ENCODE results near the gene HERC2. TPM values are rescaled to one million over a fixed set of nuclear protein-coding genes. Genes with fewer than 3 reads are reported as not detected.

The HERC2 gene
- total RNA-seq, 3 donors from 2014 or later (not counting 1 experiment from before 2014, with no cell fraction given) = 54.2 to 64.0 (median 63.9) TPM

GRCh38 chr15:28097656-28098359, 224.2 kb downstream of the HERC2 start:
- TF ChIP-seq CTCF (IDR thresholded peaks at IDR 0.05) = no peak
- H3K4me1 Mint-ChIP-seq = peaks cover 26 to 49% of the 10 kb centered on the region in 2 donors
- DNase-seq = no peak
- Histone ChIP-seq H3K4me1 (ENCODE audit: control insufficient read depth, insufficient read depth, low read length) (peaks cover 39% of the 10 kb centered on the region), H3K36me3 (ENCODE audit: control insufficient read depth, insufficient read depth, low read length) (no peaks in the 10 kb centered on the region), H3K27ac (ENCODE audit: low read length) (no peak overlapping the region), H3K27me3 (ENCODE audit: control insufficient read depth, insufficient read depth, low read length) (peaks cover 35% of the 10 kb centered on the region), H3K9me3 (ENCODE audit: control insufficient read depth, insufficient read depth, low read length) (no peaks in the 10 kb centered on the region), H3K4me3 (ENCODE audit: low read length) (no peak overlapping the region)
- intact Hi-C loops (cut with micrococcal nuclease) = no loop called here
- no peak overlapping the region for H3K27ac Mint-ChIP-seq
- peaks cover 39 to 40% of the 10 kb centered on the region in 2 donors for H3K27me3 Mint-ChIP-seq (ENCODE audit: low read depth in 2 of 2)
- no peak for ATAC-seq
- no peaks in the 10 kb centered on the region for H3K9me3 Mint-ChIP-seq
- H3K36me3 Mint-ChIP-seq = no peaks in the 10 kb centered on the region
- H3K4me3 Mint-ChIP-seq = peak overlapping the region; percentile 78
- WGBS (ENCODE audit: insufficient coverage) = 78% methylated on average over 5 of the region's 5 CpGs

- Histone ChIP-seq H3K4me3 (ENCODE audit: low read length) (peak overlapping the region; percentile 62), H3K4me1 (ENCODE audit: control insufficient read depth, insufficient read depth, low read length) (peaks cover 39% of the 10 kb centered on the region), H3K27me3 (ENCODE audit: control insufficient read depth, insufficient read depth, low read length) (peaks cover 38% of the 10 kb centered on the region), H3K27ac (ENCODE audit: low read length) (no peak overlapping the region), H3K9me3 (ENCODE audit: control insufficient read depth, insufficient read depth, low read length) (no peaks in the 10 kb centered on the region), H3K36me3 (ENCODE audit: control insufficient read depth, insufficient read depth, low read length) (no peaks in the 10 kb centered on the region)
- Mint-ChIP-seq H3K9me3 (no peaks in the 10 kb centered on the region), H3K36me3 (no peaks in the 10 kb centered on the region), H3K4me1 (peaks cover 26 to 49% of the 10 kb centered on the region in 2 donors), H3K27ac (no peak overlapping the region), H3K27me3 (ENCODE audit: low read depth in 2 of 2) (peaks cover 44 to 48% of the 10 kb centered on the region in 2 donors), H3K4me3 (peak overlapping the region; percentile 88)
- intact Hi-C loops (cut with micrococcal nuclease) = no loop called here
- 2% methylated on average over 72 of the region's 72 CpGs for WGBS (ENCODE audit: insufficient coverage)
- ATAC-seq (no peak), DNase-seq (no peak)
- TF ChIP-seq CTCF (IDR thresholded peaks at IDR 0.05) = no peak
Measured at GRCh38 chr15:28096670-28097431, 225.1 kb downstream of the HERC2 start.

- intact Hi-C loops (cut with micrococcal nuclease) = no loop called here
- TF ChIP-seq CTCF (IDR thresholded peaks at IDR 0.05) = no peak
- no peak for DNase-seq
- Mint-ChIP-seq H3K27me3 (ENCODE audit: low read depth in 2 of 2) (peaks cover 46 to 54% of the 10 kb centered on the region in 2 donors), H3K27ac (peak overlapping the region in 1 of 2 donors; percentile 54), H3K4me3 (peak overlapping the region; percentile 88), H3K36me3 (peaks cover 2% of the 10 kb centered on the region), H3K9me3 (no peaks in the 10 kb centered on the region), H3K4me1 (peaks cover 26 to 49% of the 10 kb centered on the region in 2 donors)
- ATAC-seq = peak in 1 of 3 donors; percentile 0
- peaks cover 38% of the 10 kb centered on the region for H3K27me3 ChIP-seq (ENCODE audit: control insufficient read depth, insufficient read depth, low read length)
- no peak overlapping the region for H3K27ac ChIP-seq (ENCODE audit: low read length)
- WGBS (ENCODE audit: insufficient coverage) = 1% methylated on average over 13 of the region's 13 CpGs
- no peaks in the 10 kb centered on the region for H3K36me3 ChIP-seq (ENCODE audit: control insufficient read depth, insufficient read depth, low read length)
- peaks cover 5% of the 10 kb centered on the region for H3K9me3 ChIP-seq (ENCODE audit: control insufficient read depth, insufficient read depth, low read length)
- H3K4me3 ChIP-seq (ENCODE audit: low read length) = peak overlapping the region; percentile 62
- H3K4me1 ChIP-seq (ENCODE audit: control insufficient read depth, insufficient read depth, low read length) = peaks cover 39% of the 10 kb centered on the region
Measured at GRCh38 chr15:28096411-28096669, 225.6 kb downstream of the HERC2 start.
